HepG2 (cell line): ENCODE measurements around the gene MYL6B. TPM values are rescaled to one million over a fixed set of nuclear protein-coding genes. Genes with fewer than 3 reads are reported as not detected.
A peak's percentile ranks its signal among the peaks of the same experiment; 100 is the strongest.

ENCODE experiments used
- CREM ChIP-seq, 2 experiments: sonication (generic) in 1 of 2; formaldehyde crosslinking in 1 of 2; IDR thresholded peaks; 2 replicates each; pipeline versions ENCODE4 v1.4.0 to v1.6.1; 2016 to 2020; ENCODE audit warnings: antibody characterized with exemption in 1 of 2, mild to moderate bottlenecking in 1 of 2, missing genetic modification reagents in 1 of 2
- DZIP1 ChIP-seq: sonication (generic); formaldehyde crosslinking; IDR thresholded peaks from 2 replicates; pipeline ENCODE4 v1.5.0; 2020; ENCODE audit warnings: mild to moderate bottlenecking, missing genetic modification reagents
- MTA1 ChIP-seq: sonication (generic); formaldehyde crosslinking; IDR thresholded peaks from 2 replicates; pipeline ENCODE4 v1.4.0; 2020; ENCODE audit warnings: missing genetic modification reagents, mild to moderate bottlenecking, borderline replicate concordance
- PBX3 ChIP-seq: sonication (generic); formaldehyde crosslinking; IDR thresholded peaks from 2 replicates; pipeline ENCODE4 v1.8.1; 2023; ENCODE audit warnings: missing genetic modification reagents, inconsistent platforms, borderline replicate concordance
- RFXAP ChIP-seq: sonication (generic); formaldehyde crosslinking; IDR thresholded peaks from 2 replicates; pipeline ENCODE4 v1.4.0; 2020; ENCODE audit warnings: missing genetic modification reagents, borderline replicate concordance
- ZBTB25 ChIP-seq: IDR thresholded peaks from 2 replicates; pipeline ENCODE4 v1.6.1; 2018; ENCODE audit warnings: missing genetic modification reagents
- ZFYVE20 ChIP-seq: sonication (generic); formaldehyde crosslinking; IDR thresholded peaks from 2 replicates; pipeline ENCODE4 v1.8.0; 2023; ENCODE audit warnings: low read depth, mild to moderate bottlenecking, moderate library complexity, missing genetic modification reagents, borderline replicate concordance
- ZMYM3 ChIP-seq: sonication (generic); formaldehyde crosslinking; IDR thresholded peaks from 2 replicates; pipeline ENCODE4 v1.5.1; 2020; ENCODE audit warnings: mild to moderate bottlenecking, missing genetic modification reagents
- ZNF205 ChIP-seq: IDR thresholded peaks from 2 replicates; pipeline ENCODE4 v1.6.1; 2018; ENCODE audit warnings: missing biosample characterization, missing genetic modification reagents
- ZNF589 ChIP-seq: sonication (generic); formaldehyde crosslinking; conservative IDR thresholded peaks from 2 replicates; pipeline ENCODE4 v1.8.0; 2022; ENCODE audit warnings: mild to moderate bottlenecking, moderate library complexity, missing genetic modification reagents
- ZNF597 ChIP-seq: sonication (generic); formaldehyde crosslinking; IDR thresholded peaks from 2 replicates; pipeline ENCODE4 v1.5.0; 2020; ENCODE audit warnings: missing genetic modification reagents
- ZNF704 ChIP-seq: sonication (generic); formaldehyde crosslinking; IDR thresholded peaks from 2 replicates; pipeline ENCODE4 v1.8.1; 2023; ENCODE audit warnings: mild to moderate bottlenecking, inconsistent platforms, moderate library complexity, missing genetic modification reagents, borderline replicate concordance
- ZNF781 ChIP-seq: sonication (generic); formaldehyde crosslinking; IDR thresholded peaks from 2 replicates; pipeline ENCODE4 v1.5.1; 2020; ENCODE audit warnings: borderline replicate concordance, mild to moderate bottlenecking, missing genetic modification reagents; ENCODE audit errors: not compliant biosample characterization
- ZNF83 ChIP-seq: sonication (generic); formaldehyde crosslinking; IDR thresholded peaks from 2 replicates; pipeline ENCODE4 v1.4.0; 2020; ENCODE audit warnings: missing genetic modification reagents, mild to moderate bottlenecking, borderline replicate concordance
- polyA plus RNA-seq, 8 experiments: library from polyadenylated mRNA; depleted of rRNA in 3 of 8; stranded (reverse) in 7 of 8; unstranded in 1 of 8; fragments of >200 nt; fragmentation: Illumina TruSeq in 4 of 8; extraction: Trizol in 4 of 8; gene quantifications; 2 replicates each; pipeline versions ENCODE4 v1.2.1 to v1.2.3, GENCODE V29; 2011 to 2016; ENCODE audit warnings: low read depth in 4 of 8, missing spikeins in 1 of 8, mixed read lengths in 1 of 8; ENCODE audit not compliant: insufficient read depth in 1 of 8
- total RNA-seq, 5 experiments: library from RNA; depleted of rRNA; stranded (reverse); fragments of >200 nt; fragmentation: Illumina TruSeq; extraction: Trizol; gene quantifications; 2 replicates each; pipeline ENCODE4 v1.2.3, GENCODE V29; 2016; ENCODE audit warnings: low read depth in 1 of 5

The MYL6B gene
- total and polyA plus RNA-seq, 2 of the 13 experiments (the other 11 are each of a cell fraction or from before 2014, with no cell fraction given), result 75.7 to 88.7 TPM

GRCh38 chr12:56189918-56190694 is 37.7 kb downstream of the MYL6B start (continued):
- TF ChIP-seq ZNF597 (CRISPR knock-in tag) (0 out of 2 replicates have a peak, but pooled peaks have one; percentile 11), MTA1 (CRISPR knock-in tag) (peak; percentile 74; the same call in 1 of the 2 replicates), DZIP1 (CRISPR knock-in tag) (peak; percentile 69; the same call in 1 of the 2 replicates), ZMYM3 (peak; percentile 53; the same call in 1 of the 2 replicates), ZFYVE20 (CRISPR knock-in tag) (no peak), ZNF589 (CRISPR knock-in tag) (0 out of 2 replicates have a peak, but pooled peaks have one; percentile 56), ZBTB25 (CRISPR knock-in tag) (peak; percentile 62; the same call in 1 of the 2 replicates), ZNF781 (CRISPR knock-in tag) (peak; percentile 90), ZNF704 (CRISPR knock-in tag) (0 out of 2 replicates have a peak, but pooled peaks have one; percentile 51), ZNF83 (CRISPR knock-in tag) (no peak), RFXAP (0 out of 2 replicates have a peak, but pooled peaks have one; percentile 1), ZNF205 (peak; percentile 80), CREM (IDR thresholded peaks at IDR 0.05) (peak; percentile 55; the same call in 1 of the 2 replicates), CREM (CRISPR knock-in tag; IDR thresholded peaks at IDR 0.05) (no peak), PBX3 (CRISPR knock-in tag) (no peak)
